Nephron progenitor cell (in vitro differentiated cells): ENCODE measurements around the gene LTN1.

Experiments used
- DNase-seq: peaks from one replicate; pipeline ENCODE4 v3.0.0; 2021
- H3K27ac Mint-ChIP-seq: 2 replicates; pipeline ENCODE4 v1.8.0; 2021; ENCODE audit warnings: mild to moderate bottlenecking, moderate library complexity, mixed read lengths
- H3K27me3 Mint-ChIP-seq: 2 replicates; pipeline ENCODE4 v1.8.0; 2021; ENCODE audit warnings: mild to moderate bottlenecking, low read depth, mixed read lengths; ENCODE audit not compliant: poor library complexity
- H3K36me3 Mint-ChIP-seq: 2 replicates; pipeline ENCODE4 v1.8.0; 2021; ENCODE audit warnings: low read depth, mixed read lengths
- H3K4me1 Mint-ChIP-seq: 2 replicates; pipeline ENCODE4 v1.8.0; 2021; ENCODE audit warnings: mixed read lengths
- H3K4me3 Mint-ChIP-seq: 2 replicates; pipeline ENCODE4 v1.8.0; 2021; ENCODE audit warnings: mild to moderate bottlenecking, moderate library complexity, mixed read lengths
- H3K9me3 Mint-ChIP-seq: 2 replicates; pipeline ENCODE4 v1.8.0; 2021; ENCODE audit warnings: mild to moderate bottlenecking, moderate library complexity, mixed read lengths
- CTCF ChIP-seq: fragments of 200-600 bp; sonication (generic); IDR thresholded peaks from 2 replicates; pipeline ENCODE4 v1.5.0; 2021; ENCODE audit warnings: antibody characterized with exemption

LTN1 gene

DNA sequence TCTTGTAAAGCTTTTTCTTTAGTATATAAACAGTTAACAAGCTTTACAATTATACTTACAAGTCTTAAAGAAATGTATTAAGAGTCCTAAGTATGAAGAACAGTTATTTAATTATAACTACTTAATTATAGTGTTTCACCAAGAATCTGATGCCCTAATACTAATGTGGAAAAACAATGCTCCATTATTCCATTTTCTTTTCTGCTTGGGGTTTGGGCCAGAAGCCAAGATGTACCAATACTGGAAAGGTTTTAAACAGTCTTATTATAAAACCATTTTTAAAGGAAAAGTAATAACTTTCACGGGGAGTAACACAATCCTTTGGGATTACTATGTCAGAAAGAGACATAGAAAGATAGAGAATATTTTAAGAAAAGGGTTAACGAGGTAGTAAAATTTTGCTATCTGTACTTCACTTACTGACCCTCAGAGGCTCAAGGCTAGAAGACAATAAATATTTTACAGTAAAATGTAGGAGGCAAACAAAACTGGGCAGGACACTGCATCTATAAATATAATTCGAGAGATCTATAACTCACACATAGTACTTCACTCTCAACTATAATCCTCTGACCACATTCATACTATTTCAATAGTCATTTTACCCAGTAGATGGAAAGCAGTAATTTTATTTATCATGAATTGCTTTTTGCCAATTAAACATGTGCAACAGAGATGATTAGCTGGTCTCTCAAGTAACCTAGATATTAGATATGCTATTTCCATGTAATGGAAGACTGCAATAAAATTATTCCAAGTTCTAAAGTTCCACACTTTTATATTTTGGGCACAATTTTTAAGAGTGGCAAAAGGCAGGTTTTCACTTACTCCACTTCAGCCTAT, 63.9 kb downstream of the LTN1 start:
- Mint-ChIP-seq H3K4me3 (no peak overlapping the region), H3K36me3 (peaks cover 54% of the 10 kb centered on the region), H3K27ac (no peak overlapping the region), H3K9me3 (no peaks in the 10 kb centered on the region), H3K27me3 (no peaks in the 10 kb centered on the region), H3K4me1 (no peaks in the 10 kb centered on the region)
- no peak for TF ChIP-seq CTCF
- DNase-seq: no peak

DNA sequence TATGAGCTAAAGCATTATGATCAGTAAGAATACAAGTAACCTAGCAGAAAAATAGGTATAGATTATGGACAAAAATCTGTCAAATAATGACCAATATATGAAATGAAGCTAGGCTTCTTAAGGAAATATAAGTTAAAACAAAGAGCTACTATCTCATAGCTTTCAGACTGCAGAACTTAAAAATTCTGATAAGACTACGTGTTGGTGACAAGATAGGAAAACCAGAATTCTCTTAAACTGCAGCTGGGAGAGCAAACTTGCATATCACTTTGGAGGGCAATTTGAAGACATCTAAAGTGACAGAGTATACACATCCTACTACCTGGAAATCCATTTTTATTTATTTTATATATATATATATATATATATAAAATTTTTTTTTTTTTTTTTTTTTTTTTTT, 65.5 kb downstream of the LTN1 start:
- DNase-seq: no peak
- Mint-ChIP-seq H3K36me3 (peaks cover 43% of the 10 kb centered on the region), H3K4me3 (no peak overlapping the region), H3K9me3 (no peaks in the 10 kb centered on the region), H3K27me3 (no peaks in the 10 kb centered on the region), H3K4me1 (no peaks in the 10 kb centered on the region), H3K27ac (no peak overlapping the region)
- TF ChIP-seq CTCF: no peak

- H3K9me3 Mint-ChIP-seq: no peaks in the 10 kb centered on the region
- peaks cover 3% of the 10 kb centered on the region for H3K27me3 Mint-ChIP-seq
- TF ChIP-seq CTCF: no peak
- DNase-seq: no peak
- H3K27ac Mint-ChIP-seq: no peak overlapping the region
- no peaks in the 10 kb centered on the region for H3K4me1 Mint-ChIP-seq
- H3K4me3 Mint-ChIP-seq: no peak overlapping the region
- H3K36me3 Mint-ChIP-seq: peaks cover 26% of the 10 kb centered on the region
Observed at GRCh38 chr21:28923439-28923975, 69.2 kb downstream of the LTN1 start.

DNA sequence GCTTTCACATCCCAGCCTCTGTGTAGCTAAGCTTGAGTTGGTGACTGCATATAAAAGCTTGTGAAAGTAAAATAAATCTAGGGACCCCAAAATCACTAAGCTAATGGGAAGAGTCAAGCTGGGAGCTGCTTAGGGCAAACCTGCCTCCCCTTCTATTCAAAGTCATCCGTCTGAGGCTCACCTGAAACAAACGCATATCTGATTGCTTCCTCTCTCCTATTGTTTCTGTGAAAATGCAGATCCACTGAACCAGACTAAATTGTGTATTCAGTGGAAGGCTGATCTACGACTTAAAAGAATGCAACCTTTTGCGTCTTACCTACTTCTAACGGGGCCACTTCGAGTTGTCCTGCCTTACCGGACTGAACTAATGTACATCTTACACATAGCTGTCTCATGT, 70.3 kb downstream of the LTN1 start:
- H3K4me1 Mint-ChIP-seq: no peaks in the 10 kb centered on the region
- no peak overlapping the region for H3K4me3 Mint-ChIP-seq

DNA sequence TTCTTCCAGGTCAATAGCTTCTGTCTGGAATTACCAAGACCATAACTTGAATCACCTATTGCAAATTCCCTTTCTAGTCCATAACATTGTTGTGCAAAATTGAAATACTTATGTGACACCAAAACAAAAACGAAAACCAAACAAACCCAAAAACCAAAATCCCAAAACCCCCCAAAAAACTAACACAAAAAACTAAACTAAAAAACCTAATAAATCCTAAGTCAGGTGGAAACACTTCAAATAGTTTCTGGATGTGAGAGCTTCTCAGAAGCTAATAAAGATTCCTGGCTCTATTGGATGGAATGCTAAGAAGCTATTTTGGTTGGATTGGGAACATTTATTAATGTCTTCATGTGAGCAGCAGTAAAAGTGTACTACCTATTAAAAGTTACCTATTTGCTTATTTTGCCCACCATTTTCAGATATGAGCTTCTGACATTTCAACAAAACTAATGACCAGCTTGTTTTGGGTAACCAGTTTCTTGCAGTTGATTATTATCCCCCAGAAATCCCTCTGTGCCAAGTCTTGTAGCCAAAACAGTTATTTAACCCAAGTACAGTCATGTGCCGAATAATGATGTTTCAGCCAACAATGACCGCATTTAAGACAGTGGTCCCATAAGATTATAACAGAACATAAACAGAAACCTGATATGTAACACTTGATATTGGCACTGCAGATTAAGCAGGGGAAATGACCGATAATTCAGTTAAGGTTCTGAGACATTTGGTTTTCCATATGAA, 76.4 kb downstream of the LTN1 start:
- TF ChIP-seq CTCF: no peak
- no peak overlapping the region for H3K27ac Mint-ChIP-seq
- H3K36me3 Mint-ChIP-seq: no peaks in the 10 kb centered on the region
- no peak for DNase-seq
- H3K4me3 Mint-ChIP-seq: no peak overlapping the region
- H3K4me1 Mint-ChIP-seq: no peaks in the 10 kb centered on the region
- H3K9me3 Mint-ChIP-seq: no peaks in the 10 kb centered on the region
- H3K27me3 Mint-ChIP-seq: peaks cover 3% of the 10 kb centered on the region

More for the DNA sequence above, 70.3 kb downstream of the LTN1 start:
- no peak for TF ChIP-seq CTCF
- H3K27ac Mint-ChIP-seq: peak overlapping the region; percentile 3
- peaks cover 26% of the 10 kb centered on the region for H3K36me3 Mint-ChIP-seq
- H3K9me3 Mint-ChIP-seq: no peaks in the 10 kb centered on the region
- H3K27me3 Mint-ChIP-seq: peaks cover 3% of the 10 kb centered on the region
- DNase-seq: no peak
